LHCN-M2 (cell line): ENCODE results near the gene TMBIM1. TPM values are rescaled to one million over a fixed set of nuclear protein-coding genes. Genes with fewer than 3 reads are reported as not detected.

Experiments used
- total RNA-seq: library from RNA; depleted of rRNA; stranded (reverse); fragments of >200 nt; gene quantifications from 2 replicates; pipeline ENCODE4 v1.2.3, GENCODE V29; 2014; rRNA removed

Gene TMBIM1
- total RNA-seq, 1 experiment from 2014 or later, result 158 TPM

Other genes starting within 250 kb of the TMBIM1 start
- gene RUFY4, start 223.2 kb downstream of the TMBIM1 start, total RNA-seq, result not detected in 2 replicates
- not detected in 2 replicates for gene CXCR2, start 166.5 kb downstream of the TMBIM1 start, total RNA-seq
- gene CXCR1, start 125.5 kb downstream of the TMBIM1 start, total RNA-seq, result not detected in 2 replicates
- gene ARPC2, start 75.3 kb downstream of the TMBIM1 start, total RNA-seq, result 499 and 526 TPM in 2 replicates
- 0.06 TPM in 1 of 2 replicates, not detected in the other for gene GPBAR1, start 31.5 kb downstream of the TMBIM1 start, total RNA-seq
- gene AAMP, start 22.4 kb downstream of the TMBIM1 start, total RNA-seq, result 168 and 170 TPM in 2 replicates
- 39.6 and 54.2 TPM in 2 replicates for gene PNKD, start 22.0 kb downstream of the TMBIM1 start, total RNA-seq
- not detected in 2 replicates for gene CATIP, start 64.4 kb upstream of the TMBIM1 start, total RNA-seq
- gene SLC11A1, start 89.8 kb upstream of the TMBIM1 start, total RNA-seq, result 0.11 and 0.13 TPM in 2 replicates
- gene CTDSP1, start 107.4 kb upstream of the TMBIM1 start, total RNA-seq, result 69.7 and 74.1 TPM in 2 replicates
- gene VIL1, start 126.6 kb upstream of the TMBIM1 start, total RNA-seq, result not detected in 2 replicates